KMS-11 (cell line): ENCODE results near the gene SHMT2.
A peak's percentile ranks its signal among the peaks of the same experiment; 100 is the strongest.

ENCODE experiments used
- H2AFZ ChIP-seq: fragments of 200-600 bp; sonication (generic); 2 replicates; pipeline ENCODE4 v1.6.1; 2016; ENCODE audit warnings: antibody characterized with exemption, mixed run types, low read depth
- H3K27ac ChIP-seq: fragments of 200-600 bp; sonication (generic); 2 replicates; pipeline ENCODE4 v1.6.1; 2016; ENCODE audit warnings: mild to moderate bottlenecking, mixed run types
- H3K27me3 ChIP-seq: fragments of 200-600 bp; sonication (generic); 2 replicates; pipeline ENCODE4 v1.6.1; 2017; ENCODE audit warnings: mild to moderate bottlenecking, low read depth, mixed run types, moderate library complexity; ENCODE audit not compliant: insufficient read depth
- H3K36me3 ChIP-seq: fragments of 200-600 bp; sonication (generic); 2 replicates; pipeline ENCODE4 v1.6.1; 2017; ENCODE audit warnings: mild to moderate bottlenecking, mixed run types; ENCODE audit not compliant: insufficient read depth
- H3K4me1 ChIP-seq: fragments of 200-600 bp; sonication (generic); 2 replicates; pipeline ENCODE4 v1.6.1; 2016; ENCODE audit warnings: mild to moderate bottlenecking, low read depth, mixed run types; ENCODE audit not compliant: poor library complexity, severe bottlenecking
- H3K4me2 ChIP-seq: fragments of 200-600 bp; sonication (generic); 2 replicates; pipeline ENCODE4 v1.7.0; 2016; ENCODE audit warnings: mild to moderate bottlenecking, mixed run types
- H3K4me3 ChIP-seq: fragments of 200-600 bp; sonication (generic); IDR thresholded peaks from 2 replicates; pipeline ENCODE4 v1.6.1; 2017; ENCODE audit warnings: low read depth, low read length, mixed read lengths; ENCODE audit not compliant: insufficient read depth
- H3K79me2 ChIP-seq: fragments of 200-600 bp; sonication (generic); 2 replicates; pipeline ENCODE4 v1.6.1; 2016; ENCODE audit warnings: low read depth, mixed run types; ENCODE audit not compliant: insufficient read depth
- H3K9ac ChIP-seq: fragments of 200-600 bp; sonication (generic); 2 replicates; pipeline ENCODE4 v1.6.1; 2016; ENCODE audit warnings: mild to moderate bottlenecking, mixed run types
- H4K20me1 ChIP-seq: fragments of 200-600 bp; sonication (generic); 2 replicates; pipeline ENCODE4 v1.6.1; 2016; ENCODE audit warnings: mild to moderate bottlenecking, mixed run types; ENCODE audit not compliant: insufficient read depth
- CTCF ChIP-seq: fragments of 200-600 bp; sonication (generic); conservative IDR thresholded peaks from 2 replicates; pipeline ENCODE4 v1.6.1; 2017; ENCODE audit warnings: low read depth, mild to moderate bottlenecking, antibody characterized with exemption, low read length, moderate library complexity, mixed read lengths

Gene SHMT2

GRCh38 chr12:57242329-57242690 lies 12.8 kb downstream of the SHMT2 start:
- H3K27ac ChIP-seq, result no peak overlapping the region
- peaks cover 54% of the 10 kb centered on the region for H3K4me1 ChIP-seq
- no peak overlapping the region for H3K9ac ChIP-seq
- no peaks in the 10 kb centered on the region for H3K79me2 ChIP-seq
- peaks cover 65% of the 10 kb centered on the region for H3K27me3 ChIP-seq
- peak overlapping the region; percentile 100 for H3K4me2 ChIP-seq
- H4K20me1 ChIP-seq, result no peaks in the 10 kb centered on the region
- no peaks in the 10 kb centered on the region for H3K36me3 ChIP-seq
- no peak for TF ChIP-seq CTCF
- peak overlapping the region; percentile 81; the same call in 1 of the 2 replicates for H2AFZ ChIP-seq
- H3K4me3 ChIP-seq, result no peak overlapping the region

- no peaks in the 10 kb centered on the region for H4K20me1 ChIP-seq
- peaks cover 48% of the 10 kb centered on the region for H3K4me1 ChIP-seq
- H3K36me3 ChIP-seq, result no peaks in the 10 kb centered on the region
- H2AFZ ChIP-seq, result peak overlapping the region; percentile 81
- H3K27ac ChIP-seq, result no peak overlapping the region
- H3K27me3 ChIP-seq, result peaks cover 60% of the 10 kb centered on the region
- TF ChIP-seq CTCF, result peak; percentile 97
- peak overlapping the region; percentile 100 for H3K4me2 ChIP-seq
- H3K9ac ChIP-seq, result peak overlapping the region; percentile 7; the same call in 1 of the 2 replicates
- peak overlapping the region; percentile 19 for H3K4me3 ChIP-seq
- H3K79me2 ChIP-seq, result no peaks in the 10 kb centered on the region
Observed at GRCh38 chr12:57242691-57243454, 13.4 kb downstream of the SHMT2 start.

- Histone ChIP-seq H3K36me3 (no peaks in the 10 kb centered on the region), H3K79me2 (no peaks in the 10 kb centered on the region), H3K4me1 (peaks cover 40% of the 10 kb centered on the region), H2AFZ (peak overlapping the region; percentile 81), H4K20me1 (no peaks in the 10 kb centered on the region), H3K9ac (peak overlapping the region; percentile 7; the same call in 1 of the 2 replicates), H3K27me3 (peaks cover 52% of the 10 kb centered on the region), H3K27ac (no peak overlapping the region), H3K4me2 (peak overlapping the region; percentile 100), H3K4me3 (peak overlapping the region; percentile 19)
- TF ChIP-seq CTCF, result peak; percentile 83
Observed at GRCh38 chr12:57243521-57244311, 14.2 kb downstream of the SHMT2 start.

- Histone ChIP-seq H3K27me3 (peaks cover 49% of the 10 kb centered on the region), H3K4me1 (peaks cover 36% of the 10 kb centered on the region), H3K36me3 (no peaks in the 10 kb centered on the region), H3K9ac (no peak overlapping the region), H3K4me3 (no peak overlapping the region), H4K20me1 (no peaks in the 10 kb centered on the region), H3K27ac (no peak overlapping the region), H3K4me2 (no peak overlapping the region; the same call in 1 of the 2 replicates), H2AFZ (no peak overlapping the region), H3K79me2 (no peaks in the 10 kb centered on the region)
- no peak for TF ChIP-seq CTCF
Observed at GRCh38 chr12:57244312-57244696, 14.8 kb downstream of the SHMT2 start.
